Measurements from ENCODE around the gene THSD7B.

DNA sequence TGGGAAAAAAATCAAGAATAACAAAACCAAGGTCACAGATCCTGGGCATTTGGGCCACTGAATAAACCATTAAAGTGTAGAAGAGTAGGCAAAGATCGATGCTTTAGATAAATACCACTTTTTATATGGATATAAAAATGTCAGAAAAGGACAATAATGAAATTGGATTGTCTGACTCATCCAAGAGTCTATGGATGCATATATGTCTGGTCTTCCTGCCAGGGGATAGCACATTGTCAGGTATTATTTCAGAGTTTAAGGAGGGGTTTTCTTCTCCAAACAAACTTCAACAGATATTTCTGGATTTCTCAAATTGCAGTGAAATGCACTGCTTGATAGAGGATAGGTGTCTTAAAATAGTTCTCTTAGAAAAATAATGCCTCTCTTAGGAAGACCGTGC, 466.7 kb downstream of the THSD7B start:
- TF ChIP-seq POLR2AphosphoS5 (IDR thresholded peaks at IDR 0.05; ENCODE audit: low read depth) (no peak), EZH2 (IDR thresholded peaks at IDR 0.05; ENCODE audit: low read depth, unreplicated experiment) (no peak), CREB1 (CRISPR knock-in tag; IDR thresholded peaks at IDR 0.05; ENCODE audit: low read depth) (no peak), ZNF114 (CRISPR knock-in tag; IDR thresholded peaks at IDR 0.05) (no peak), ZNF331 (CRISPR knock-in tag; IDR thresholded peaks at IDR 0.05; ENCODE audit: low read depth) (no peak), EZH2phosphoT487 (IDR thresholded peaks at IDR 0.05; ENCODE audit: unreplicated experiment) (no peak), NANOG (IDR thresholded peaks at IDR 0.05; ENCODE audit: borderline replicate concordance) (no peak), STAT1 (IDR thresholded peaks at IDR 0.05; ENCODE audit: unreplicated experiment) (no peak), JUNB (IDR thresholded peaks at IDR 0.05; ENCODE audit: unreplicated experiment) (no peak)
- TF ChIP-seq, protein P1, sequence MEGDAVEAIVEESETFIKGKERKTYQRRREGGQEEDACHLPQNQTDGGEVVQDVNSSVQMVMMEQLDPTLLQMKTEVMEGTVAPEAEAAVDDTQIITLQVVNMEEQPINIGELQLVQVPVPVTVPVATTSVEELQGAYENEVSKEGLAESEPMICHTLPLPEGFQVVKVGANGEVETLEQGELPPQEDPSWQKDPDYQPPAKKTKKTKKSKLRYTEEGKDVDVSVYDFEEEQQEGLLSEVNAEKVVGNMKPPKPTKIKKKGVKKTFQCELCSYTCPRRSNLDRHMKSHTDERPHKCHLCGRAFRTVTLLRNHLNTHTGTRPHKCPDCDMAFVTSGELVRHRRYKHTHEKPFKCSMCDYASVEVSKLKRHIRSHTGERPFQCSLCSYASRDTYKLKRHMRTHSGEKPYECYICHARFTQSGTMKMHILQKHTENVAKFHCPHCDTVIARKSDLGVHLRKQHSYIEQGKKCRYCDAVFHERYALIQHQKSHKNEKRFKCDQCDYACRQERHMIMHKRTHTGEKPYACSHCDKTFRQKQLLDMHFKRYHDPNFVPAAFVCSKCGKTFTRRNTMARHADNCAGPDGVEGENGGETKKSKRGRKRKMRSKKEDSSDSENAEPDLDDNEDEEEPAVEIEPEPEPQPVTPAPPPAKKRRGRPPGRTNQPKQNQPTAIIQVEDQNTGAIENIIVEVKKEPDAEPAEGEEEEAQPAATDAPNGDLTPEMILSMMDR (conservative IDR thresholded peaks at IDR 0.05; ENCODE audit: low read depth in 2 of 2), result no peak
- TF ChIP-seq, protein P2, sequence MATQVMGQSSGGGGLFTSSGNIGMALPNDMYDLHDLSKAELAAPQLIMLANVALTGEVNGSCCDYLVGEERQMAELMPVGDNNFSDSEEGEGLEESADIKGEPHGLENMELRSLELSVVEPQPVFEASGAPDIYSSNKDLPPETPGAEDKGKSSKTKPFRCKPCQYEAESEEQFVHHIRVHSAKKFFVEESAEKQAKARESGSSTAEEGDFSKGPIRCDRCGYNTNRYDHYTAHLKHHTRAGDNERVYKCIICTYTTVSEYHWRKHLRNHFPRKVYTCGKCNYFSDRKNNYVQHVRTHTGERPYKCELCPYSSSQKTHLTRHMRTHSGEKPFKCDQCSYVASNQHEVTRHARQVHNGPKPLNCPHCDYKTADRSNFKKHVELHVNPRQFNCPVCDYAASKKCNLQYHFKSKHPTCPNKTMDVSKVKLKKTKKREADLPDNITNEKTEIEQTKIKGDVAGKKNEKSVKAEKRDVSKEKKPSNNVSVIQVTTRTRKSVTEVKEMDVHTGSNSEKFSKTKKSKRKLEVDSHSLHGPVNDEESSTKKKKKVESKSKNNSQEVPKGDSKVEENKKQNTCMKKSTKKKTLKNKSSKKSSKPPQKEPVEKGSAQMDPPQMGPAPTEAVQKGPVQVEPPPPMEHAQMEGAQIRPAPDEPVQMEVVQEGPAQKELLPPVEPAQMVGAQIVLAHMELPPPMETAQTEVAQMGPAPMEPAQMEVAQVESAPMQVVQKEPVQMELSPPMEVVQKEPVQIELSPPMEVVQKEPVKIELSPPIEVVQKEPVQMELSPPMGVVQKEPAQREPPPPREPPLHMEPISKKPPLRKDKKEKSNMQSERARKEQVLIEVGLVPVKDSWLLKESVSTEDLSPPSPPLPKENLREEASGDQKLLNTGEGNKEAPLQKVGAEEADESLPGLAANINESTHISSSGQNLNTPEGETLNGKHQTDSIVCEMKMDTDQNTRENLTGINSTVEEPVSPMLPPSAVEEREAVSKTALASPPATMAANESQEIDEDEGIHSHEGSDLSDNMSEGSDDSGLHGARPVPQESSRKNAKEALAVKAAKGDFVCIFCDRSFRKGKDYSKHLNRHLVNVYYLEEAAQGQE (IDR thresholded peaks at IDR 0.05; ENCODE audit: unreplicated experiment), result no peak
- TF ChIP-seq, protein P3, sequence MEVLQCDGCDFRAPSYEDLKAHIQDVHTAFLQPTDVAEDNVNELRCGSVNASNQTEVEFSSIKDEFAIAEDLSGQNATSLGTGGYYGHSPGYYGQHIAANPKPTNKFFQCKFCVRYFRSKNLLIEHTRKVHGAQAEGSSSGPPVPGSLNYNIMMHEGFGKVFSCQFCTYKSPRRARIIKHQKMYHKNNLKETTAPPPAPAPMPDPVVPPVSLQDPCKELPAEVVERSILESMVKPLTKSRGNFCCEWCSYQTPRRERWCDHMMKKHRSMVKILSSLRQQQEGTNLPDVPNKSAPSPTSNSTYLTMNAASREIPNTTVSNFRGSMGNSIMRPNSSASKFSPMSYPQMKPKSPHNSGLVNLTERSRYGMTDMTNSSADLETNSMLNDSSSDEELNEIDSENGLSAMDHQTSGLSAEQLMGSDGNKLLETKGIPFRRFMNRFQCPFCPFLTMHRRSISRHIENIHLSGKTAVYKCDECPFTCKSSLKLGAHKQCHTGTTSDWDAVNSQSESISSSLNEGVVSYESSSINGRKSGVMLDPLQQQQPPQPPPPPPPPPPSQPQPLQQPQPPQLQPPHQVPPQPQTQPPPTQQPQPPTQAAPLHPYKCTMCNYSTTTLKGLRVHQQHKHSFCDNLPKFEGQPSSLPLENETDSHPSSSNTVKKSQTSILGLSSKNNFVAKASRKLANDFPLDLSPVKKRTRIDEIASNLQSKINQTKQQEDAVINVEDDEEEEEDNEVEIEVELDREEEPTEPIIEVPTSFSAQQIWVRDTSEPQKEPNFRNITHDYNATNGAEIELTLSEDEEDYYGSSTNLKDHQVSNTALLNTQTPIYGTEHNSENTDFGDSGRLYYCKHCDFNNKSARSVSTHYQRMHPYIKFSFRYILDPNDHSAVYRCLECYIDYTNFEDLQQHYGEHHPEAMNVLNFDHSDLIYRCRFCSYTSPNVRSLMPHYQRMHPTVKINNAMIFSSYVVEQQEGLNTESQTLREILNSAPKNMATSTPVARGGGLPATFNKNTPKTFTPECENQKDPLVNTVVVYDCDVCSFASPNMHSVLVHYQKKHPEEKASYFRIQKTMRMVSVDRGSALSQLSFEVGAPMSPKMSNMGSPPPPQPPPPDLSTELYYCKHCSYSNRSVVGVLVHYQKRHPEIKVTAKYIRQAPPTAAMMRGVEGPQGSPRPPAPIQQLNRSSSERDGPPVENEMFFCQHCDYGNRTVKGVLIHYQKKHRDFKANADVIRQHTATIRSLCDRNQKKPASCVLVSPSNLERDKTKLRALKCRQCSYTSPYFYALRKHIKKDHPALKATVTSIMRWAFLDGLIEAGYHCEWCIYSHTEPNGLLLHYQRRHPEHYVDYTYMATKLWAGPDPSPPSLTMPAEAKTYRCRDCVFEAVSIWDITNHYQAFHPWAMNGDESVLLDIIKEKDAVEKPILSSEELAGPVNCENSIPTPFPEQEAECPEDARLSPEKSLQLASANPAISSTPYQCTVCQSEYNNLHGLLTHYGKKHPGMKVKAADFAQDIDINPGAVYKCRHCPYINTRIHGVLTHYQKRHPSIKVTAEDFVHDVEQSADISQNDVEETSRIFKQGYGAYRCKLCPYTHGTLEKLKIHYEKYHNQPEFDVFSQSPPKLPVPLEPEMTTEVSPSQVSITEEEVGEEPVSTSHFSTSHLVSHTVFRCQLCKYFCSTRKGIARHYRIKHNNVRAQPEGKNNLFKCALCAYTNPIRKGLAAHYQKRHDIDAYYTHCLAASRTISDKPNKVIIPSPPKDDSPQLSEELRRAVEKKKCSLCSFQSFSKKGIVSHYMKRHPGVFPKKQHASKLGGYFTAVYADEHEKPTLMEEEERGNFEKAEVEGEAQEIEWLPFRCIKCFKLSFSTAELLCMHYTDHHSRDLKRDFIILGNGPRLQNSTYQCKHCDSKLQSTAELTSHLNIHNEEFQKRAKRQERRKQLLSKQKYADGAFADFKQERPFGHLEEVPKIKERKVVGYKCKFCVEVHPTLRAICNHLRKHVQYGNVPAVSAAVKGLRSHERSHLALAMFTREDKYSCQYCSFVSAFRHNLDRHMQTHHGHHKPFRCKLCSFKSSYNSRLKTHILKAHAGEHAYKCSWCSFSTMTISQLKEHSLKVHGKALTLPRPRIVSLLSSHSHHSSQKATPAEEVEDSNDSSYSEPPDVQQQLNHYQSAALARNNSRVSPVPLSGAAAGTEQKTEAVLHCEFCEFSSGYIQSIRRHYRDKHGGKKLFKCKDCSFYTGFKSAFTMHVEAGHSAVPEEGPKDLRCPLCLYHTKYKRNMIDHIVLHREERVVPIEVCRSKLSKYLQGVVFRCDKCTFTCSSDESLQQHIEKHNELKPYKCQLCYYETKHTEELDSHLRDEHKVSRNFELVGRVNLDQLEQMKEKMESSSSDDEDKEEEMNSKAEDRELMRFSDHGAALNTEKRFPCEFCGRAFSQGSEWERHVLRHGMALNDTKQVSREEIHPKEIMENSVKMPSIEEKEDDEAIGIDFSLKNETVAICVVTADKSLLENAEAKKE (CRISPR knock-in tag; IDR thresholded peaks at IDR 0.05), result no peak
